ENCODE data around the gene TAF3. TPM values are rescaled to one million over a fixed set of nuclear protein-coding genes. Genes with fewer than 3 reads are reported as not detected.

Gene TAF3
- total and polyA plus RNA-seq, 2 donors (not counting 1 experiment from before 2014, with no cell fraction given) = 7.0 to 20.1 TPM

DNA sequence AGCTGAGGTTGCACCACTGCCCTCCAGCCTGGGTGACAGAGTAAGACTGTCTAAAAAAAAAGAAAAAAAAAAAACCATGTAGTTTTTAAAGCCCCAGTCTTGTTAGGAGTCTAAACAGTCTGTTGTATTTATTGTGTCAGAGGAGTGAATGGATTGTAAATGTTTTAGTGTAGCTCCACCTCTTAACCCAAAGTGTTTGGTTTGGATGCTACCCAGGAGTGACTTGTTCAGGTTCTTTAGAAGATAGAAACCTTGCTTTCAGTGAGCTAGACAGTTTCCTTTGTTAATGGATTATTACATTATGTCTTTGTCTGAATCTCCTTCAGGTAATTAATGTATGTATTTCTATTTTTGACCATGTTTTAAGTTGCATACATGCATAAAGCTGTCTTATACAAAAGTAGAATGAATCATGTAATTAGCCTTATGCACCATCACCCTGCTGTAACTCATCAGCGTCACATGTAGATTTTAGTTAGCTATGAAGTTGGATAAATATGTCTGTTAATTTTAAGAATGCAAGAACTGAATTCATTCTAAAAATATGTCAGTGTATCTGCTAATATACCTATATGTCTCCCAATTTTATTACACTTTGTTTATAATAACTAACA is 97.7 kb downstream of the TAF3 start:
- no peak overlapping the region for H3K4me3 ChIP-seq (ENCODE audit: control extremely low read depth in 1 of 5, extremely low read depth in 1 of 5, insufficient read depth in 1 of 5, low read depth in 2 of 5, low read length in 4 of 5)
- H3K4me1 ChIP-seq (ENCODE audit: control insufficient read depth in 2 of 2, insufficient read depth in 2 of 2, low read length in 2 of 2) = no peaks in the 10 kb centered on the region
- peaks cover 36% of the 10 kb centered on the region for H3K79me2 ChIP-seq (ENCODE audit: control insufficient read depth, insufficient read depth, low read length)
- WGBS (ENCODE audit: insufficient coverage) = no CpG with 5 or more reads among the region's 1 CpG
- no peak overlapping the region for H3K27ac ChIP-seq (ENCODE audit: low read length in 2 of 2)
- intact Hi-C loops (cut with micrococcal nuclease) = no loop called here
- H3K27ac Mint-ChIP-seq = no peak overlapping the region
- ChIA-PET CTCF (no interaction called here), POLR2A (no interaction called here)
- TF ChIP-seq, protein P1, sequence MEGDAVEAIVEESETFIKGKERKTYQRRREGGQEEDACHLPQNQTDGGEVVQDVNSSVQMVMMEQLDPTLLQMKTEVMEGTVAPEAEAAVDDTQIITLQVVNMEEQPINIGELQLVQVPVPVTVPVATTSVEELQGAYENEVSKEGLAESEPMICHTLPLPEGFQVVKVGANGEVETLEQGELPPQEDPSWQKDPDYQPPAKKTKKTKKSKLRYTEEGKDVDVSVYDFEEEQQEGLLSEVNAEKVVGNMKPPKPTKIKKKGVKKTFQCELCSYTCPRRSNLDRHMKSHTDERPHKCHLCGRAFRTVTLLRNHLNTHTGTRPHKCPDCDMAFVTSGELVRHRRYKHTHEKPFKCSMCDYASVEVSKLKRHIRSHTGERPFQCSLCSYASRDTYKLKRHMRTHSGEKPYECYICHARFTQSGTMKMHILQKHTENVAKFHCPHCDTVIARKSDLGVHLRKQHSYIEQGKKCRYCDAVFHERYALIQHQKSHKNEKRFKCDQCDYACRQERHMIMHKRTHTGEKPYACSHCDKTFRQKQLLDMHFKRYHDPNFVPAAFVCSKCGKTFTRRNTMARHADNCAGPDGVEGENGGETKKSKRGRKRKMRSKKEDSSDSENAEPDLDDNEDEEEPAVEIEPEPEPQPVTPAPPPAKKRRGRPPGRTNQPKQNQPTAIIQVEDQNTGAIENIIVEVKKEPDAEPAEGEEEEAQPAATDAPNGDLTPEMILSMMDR (IDR thresholded peaks at IDR 0.05) = no peak
- TF ChIP-seq EZH2 (IDR thresholded peaks at IDR 0.05; ENCODE audit: borderline replicate concordance, insufficient read depth, low read depth, low read length, poor library complexity, severe bottlenecking) = no peak
- no peak overlapping the region for H3K9ac ChIP-seq (ENCODE audit: low read length)
- no peaks in the 10 kb centered on the region for H3K9me3 Mint-ChIP-seq (ENCODE audit: insufficient read depth)
- peaks cover 47% of the 10 kb centered on the region for H4K20me1 ChIP-seq (ENCODE audit: control insufficient read depth, insufficient read depth, low read length, poor library complexity, severe bottlenecking)
- no peaks in the 10 kb centered on the region for H3K9me3 ChIP-seq (ENCODE audit: control extremely low read depth in 1 of 3, control insufficient read depth in 2 of 3, insufficient read depth in 1 of 3, low read length in 2 of 3)
- no peak overlapping the region for H3K4me2 ChIP-seq (replicated peaks; ENCODE audit: low read depth, low read length, poor library complexity, severe bottlenecking)
- H2AFZ ChIP-seq (ENCODE audit: insufficient read depth, low read depth, low read length, poor library complexity, severe bottlenecking) = no peak overlapping the region
- H3K27me3 ChIP-seq (replicated peaks in 1 of 4; ENCODE audit: control extremely low read depth in 1 of 4, control insufficient read depth in 3 of 4, insufficient read depth in 4 of 4, low read length in 3 of 4) = no peaks in the 10 kb centered on the region
- H3K36me3 ChIP-seq (replicated peaks in 1 of 2; ENCODE audit: control extremely low read depth in 1 of 2, control insufficient read depth in 1 of 2, extremely low read depth in 1 of 2, insufficient read depth in 2 of 2, low read length in 1 of 2) = no peaks in the 10 kb centered on the region
- no peak overlapping the region for H3K4me3 Mint-ChIP-seq
- no peaks in the 10 kb centered on the region for H3K27me3 Mint-ChIP-seq
- ATAC-seq (ENCODE audit: low read depth) (no peak), DNase-seq (no peak)
- H3K4me1 Mint-ChIP-seq = peaks cover 18% of the 10 kb centered on the region

DNA sequence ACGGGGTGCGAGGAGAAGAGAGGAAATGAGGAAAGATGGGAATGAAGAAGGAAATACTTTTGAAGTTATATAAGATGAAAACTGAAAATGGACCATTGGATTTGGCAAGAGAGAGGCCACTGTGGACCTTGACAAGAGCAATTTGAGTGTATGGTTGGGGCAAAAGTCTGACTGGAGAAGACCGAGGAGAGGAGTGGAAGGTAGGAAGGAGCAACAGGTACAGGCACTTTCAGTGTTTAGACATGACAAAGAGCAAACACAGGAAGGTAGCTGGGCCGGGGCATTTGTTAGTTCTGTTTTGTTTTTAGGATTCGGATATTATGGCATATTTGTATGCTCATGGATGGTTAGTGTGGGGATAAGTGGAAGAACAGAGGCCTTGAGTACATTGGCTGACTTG is 99.4 kb downstream of the TAF3 start:
- H3K79me2 ChIP-seq (ENCODE audit: control insufficient read depth, insufficient read depth, low read length) = peaks cover 33% of the 10 kb centered on the region
- H3K4me3 ChIP-seq (ENCODE audit: control extremely low read depth in 1 of 5, extremely low read depth in 1 of 5, insufficient read depth in 1 of 5, low read depth in 2 of 5, low read length in 4 of 5) = no peak overlapping the region
- peaks cover 47% of the 10 kb centered on the region for H4K20me1 ChIP-seq (ENCODE audit: control insufficient read depth, insufficient read depth, low read length, poor library complexity, severe bottlenecking)
- H3K9me3 ChIP-seq (ENCODE audit: control extremely low read depth in 1 of 3, control insufficient read depth in 2 of 3, insufficient read depth in 1 of 3, low read length in 2 of 3) = no peaks in the 10 kb centered on the region
- no peaks in the 10 kb centered on the region for H3K27me3 Mint-ChIP-seq
- CTCF ChIA-PET = no interaction called here
- H3K9ac ChIP-seq (ENCODE audit: low read length) = no peak overlapping the region
- no peaks in the 10 kb centered on the region for H3K9me3 Mint-ChIP-seq (ENCODE audit: insufficient read depth)
- H3K4me2 ChIP-seq (replicated peaks; ENCODE audit: low read depth, low read length, poor library complexity, severe bottlenecking) = no peak overlapping the region
- TF ChIP-seq, protein P1 (IDR thresholded peaks at IDR 0.05) = no peak
- no peak for TF ChIP-seq EZH2 (IDR thresholded peaks at IDR 0.05; ENCODE audit: borderline replicate concordance, insufficient read depth, low read depth, low read length, poor library complexity, severe bottlenecking)
- POLR2A ChIA-PET = no interaction called here
- no peak overlapping the region for H3K27ac ChIP-seq (ENCODE audit: low read length in 2 of 2)
- intact Hi-C loops (cut with micrococcal nuclease) = no loop called here
- ATAC-seq (ENCODE audit: low read depth) (no peak), DNase-seq (no peak)
- no peak overlapping the region for H2AFZ ChIP-seq (ENCODE audit: insufficient read depth, low read depth, low read length, poor library complexity, severe bottlenecking)
- no peaks in the 10 kb centered on the region for H3K4me1 ChIP-seq (ENCODE audit: control insufficient read depth in 2 of 2, insufficient read depth in 2 of 2, low read length in 2 of 2)
- H3K4me1 Mint-ChIP-seq = peaks cover 17% of the 10 kb centered on the region
- no peaks in the 10 kb centered on the region for H3K27me3 ChIP-seq (replicated peaks in 1 of 4; ENCODE audit: control extremely low read depth in 1 of 4, control insufficient read depth in 3 of 4, insufficient read depth in 4 of 4, low read length in 3 of 4)
- H3K27ac Mint-ChIP-seq = no peak overlapping the region
- WGBS (ENCODE audit: insufficient coverage) = 100% methylated on average over 5 of the region's 5 CpGs
- no peaks in the 10 kb centered on the region for H3K36me3 ChIP-seq (replicated peaks in 1 of 2; ENCODE audit: control extremely low read depth in 1 of 2, control insufficient read depth in 1 of 2, extremely low read depth in 1 of 2, insufficient read depth in 2 of 2, low read length in 1 of 2)
- no peak overlapping the region for H3K4me3 Mint-ChIP-seq
